GM18517 (cell line): ENCODE measurements around the gene TAS1R3.
"Not testable (repeated sequence)": the region's sequence is repeated elsewhere in the genome, so short reads cannot be mapped to it uniquely, and the experiment has no call there.

Experiments used
- ATAC-seq: cut with Tn5 transposase; IDR thresholded peaks from one replicate; pipeline ENCODE4 v1.9.1; 2021; ENCODE audit warnings: mild to moderate bottlenecking, moderate library complexity; ENCODE audit not compliant: unreplicated experiment

TAS1R3 gene

DNA sequence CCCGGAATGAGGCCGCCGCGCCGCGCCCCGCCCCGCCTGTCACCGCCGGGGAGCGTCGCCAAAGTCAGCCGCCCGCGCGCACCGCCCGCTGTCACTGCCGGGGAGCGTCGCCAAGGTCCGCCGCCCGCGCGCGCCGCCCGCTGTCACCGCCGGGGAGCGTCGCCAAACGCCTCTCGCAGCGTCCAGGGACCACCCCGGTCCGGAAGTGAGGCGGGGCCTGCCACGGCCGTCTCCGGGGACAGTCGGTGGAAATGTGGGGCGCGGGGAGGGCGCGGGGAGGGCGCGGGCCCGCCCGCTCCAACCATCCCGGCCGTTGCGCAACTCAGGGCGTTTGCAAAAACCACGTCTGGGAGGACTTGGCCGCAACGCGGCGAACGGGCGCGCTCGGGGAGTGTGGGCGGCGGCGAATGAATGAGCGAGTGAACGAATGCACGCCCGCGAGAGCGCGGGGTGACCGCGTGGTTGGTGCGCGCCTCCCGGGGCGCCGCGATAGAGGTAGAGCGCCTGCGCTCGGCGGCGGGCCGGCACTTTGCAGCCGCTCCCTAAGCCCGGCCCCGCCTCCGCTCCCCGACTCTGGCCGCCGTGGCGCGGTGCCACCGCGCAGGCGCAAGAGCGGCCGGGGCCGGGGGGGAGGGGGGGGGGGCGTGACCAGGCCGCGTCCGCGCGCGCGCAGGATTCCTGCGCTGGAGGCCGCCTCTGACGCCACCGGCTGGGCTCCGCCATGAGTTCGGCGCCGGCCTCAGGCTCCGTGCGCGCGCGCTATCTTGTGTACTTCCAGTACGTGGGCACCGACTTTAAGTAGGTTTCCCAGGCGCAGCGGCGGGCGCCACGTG, 22.9 kb upstream of the TAS1R3 start, which contains the start of the genes ACAP3 and PUSL1:
ACAP3 (minus strand) TSS at position 8 of the 833 bp plus-strand sequence. CDS start 115 bp downstream, outside the sequence.
PUSL1 (plus strand) TSS at position 675 of the 833 bp plus-strand sequence; CDS start at position 722, 47 bp downstream.
- ATAC-seq, result peak; percentile 54

DNA sequence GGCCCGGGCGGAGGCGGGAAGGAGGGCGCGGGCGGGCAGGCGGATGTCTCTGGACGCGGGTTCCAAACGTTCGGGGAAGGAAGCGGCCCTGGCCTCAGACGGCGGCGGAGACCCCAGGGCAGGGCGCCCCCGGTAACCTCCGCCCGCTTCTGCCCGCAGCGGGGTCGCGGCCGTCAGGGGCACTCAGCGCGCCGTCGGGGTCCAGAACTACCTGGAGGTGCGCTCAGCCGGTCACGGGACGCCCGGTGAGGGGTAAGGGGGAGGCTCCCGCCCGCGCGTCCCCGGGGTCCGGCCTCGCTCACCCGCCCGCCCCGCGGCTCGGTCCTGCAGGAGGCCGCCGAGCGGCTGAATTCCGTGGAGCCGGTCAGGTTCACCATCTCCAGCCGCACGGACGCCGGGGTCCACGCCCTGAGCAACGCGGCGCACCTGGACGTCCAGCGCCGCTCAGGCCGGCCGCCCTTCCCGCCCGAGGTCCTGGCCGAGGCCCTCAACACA, 22.3 kb upstream of the TAS1R3 start:
- no peak for ATAC-seq

DNA sequence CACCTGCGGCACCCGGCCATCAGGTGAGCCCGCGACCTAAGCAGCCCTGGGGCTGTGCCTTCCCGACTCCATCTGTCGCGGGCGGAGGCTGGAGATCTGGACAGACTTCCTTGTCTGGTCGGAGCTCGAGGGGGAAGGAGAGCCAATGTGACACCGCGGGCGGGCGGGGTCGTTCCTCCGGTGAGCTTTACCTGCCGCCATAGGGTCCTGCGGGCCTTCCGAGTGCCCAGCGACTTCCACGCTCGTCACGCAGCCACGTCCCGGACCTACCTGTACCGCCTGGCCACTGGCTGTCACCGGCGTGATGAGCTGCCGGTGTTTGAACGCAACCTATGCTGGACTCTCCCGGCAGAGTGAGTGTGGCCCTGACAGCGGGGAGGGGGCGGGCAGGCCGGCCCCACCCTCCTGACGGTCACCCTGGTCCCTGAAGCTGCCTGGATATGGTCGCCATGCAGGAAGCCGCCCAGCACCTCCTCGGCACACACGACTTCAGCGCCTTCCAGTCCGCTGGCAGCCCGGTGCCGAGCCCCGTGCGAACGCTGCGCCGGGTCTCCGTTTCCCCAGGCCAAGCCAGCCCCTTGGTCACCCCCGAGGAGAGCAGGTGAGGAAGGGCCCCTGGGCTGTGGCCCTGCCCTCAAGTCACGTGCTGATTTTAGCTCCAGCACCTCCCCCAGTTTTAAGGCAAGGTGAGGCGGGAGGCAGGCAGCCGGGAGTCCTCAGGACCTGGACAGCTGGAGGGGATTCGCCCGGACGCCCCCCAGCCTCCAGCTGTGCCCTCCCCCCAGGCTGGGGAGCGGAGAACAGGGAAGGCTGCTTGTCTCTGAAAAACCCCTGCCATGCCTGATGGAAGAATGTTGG, 21.6 kb upstream of the TAS1R3 start:
- ATAC-seq, result no peak

DNA sequence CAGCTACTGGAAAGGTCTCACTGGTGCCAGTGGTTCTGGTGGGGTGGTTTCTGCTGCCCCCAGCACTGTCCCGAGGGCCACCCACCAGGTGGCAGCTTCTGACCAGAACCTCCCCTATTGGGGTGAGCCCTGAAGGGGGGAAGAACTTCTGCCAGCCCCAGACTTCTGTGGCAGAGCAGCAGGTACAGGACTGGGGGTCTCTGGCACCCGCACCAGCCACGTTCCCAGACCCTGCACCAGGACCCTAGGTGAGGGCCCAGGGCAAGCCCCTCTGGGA, 21.0 kb upstream of the TAS1R3 start:
- no peak for ATAC-seq

DNA sequence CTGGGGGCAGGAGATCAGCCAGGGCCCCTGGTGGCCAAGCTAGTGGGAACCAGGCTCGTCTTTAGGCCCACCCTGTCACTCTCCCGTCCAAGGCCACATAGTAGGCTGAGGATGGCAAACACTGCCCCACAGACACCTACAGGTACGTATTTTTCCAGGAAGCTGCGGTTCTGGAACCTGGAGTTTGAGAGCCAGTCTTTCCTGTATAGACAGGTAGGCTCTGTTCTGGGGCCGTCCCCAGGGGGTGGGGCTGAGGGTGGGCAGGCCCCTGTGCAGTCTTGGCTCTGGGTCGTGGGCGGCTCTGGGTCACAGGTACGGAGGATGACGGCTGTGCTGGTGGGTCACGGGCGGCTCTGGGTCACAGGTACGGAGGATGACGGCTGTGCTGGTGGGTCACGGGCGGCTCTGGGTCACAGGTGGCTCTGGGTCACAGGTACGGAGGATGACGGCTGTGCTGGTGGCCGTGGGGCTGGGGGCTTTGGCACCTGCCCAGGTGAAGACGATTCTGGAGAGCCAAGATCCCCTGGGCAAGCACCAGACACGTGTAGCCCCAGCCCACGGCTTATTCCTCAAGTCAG, 20.5 kb upstream of the TAS1R3 start:
- no peak for ATAC-seq

DNA sequence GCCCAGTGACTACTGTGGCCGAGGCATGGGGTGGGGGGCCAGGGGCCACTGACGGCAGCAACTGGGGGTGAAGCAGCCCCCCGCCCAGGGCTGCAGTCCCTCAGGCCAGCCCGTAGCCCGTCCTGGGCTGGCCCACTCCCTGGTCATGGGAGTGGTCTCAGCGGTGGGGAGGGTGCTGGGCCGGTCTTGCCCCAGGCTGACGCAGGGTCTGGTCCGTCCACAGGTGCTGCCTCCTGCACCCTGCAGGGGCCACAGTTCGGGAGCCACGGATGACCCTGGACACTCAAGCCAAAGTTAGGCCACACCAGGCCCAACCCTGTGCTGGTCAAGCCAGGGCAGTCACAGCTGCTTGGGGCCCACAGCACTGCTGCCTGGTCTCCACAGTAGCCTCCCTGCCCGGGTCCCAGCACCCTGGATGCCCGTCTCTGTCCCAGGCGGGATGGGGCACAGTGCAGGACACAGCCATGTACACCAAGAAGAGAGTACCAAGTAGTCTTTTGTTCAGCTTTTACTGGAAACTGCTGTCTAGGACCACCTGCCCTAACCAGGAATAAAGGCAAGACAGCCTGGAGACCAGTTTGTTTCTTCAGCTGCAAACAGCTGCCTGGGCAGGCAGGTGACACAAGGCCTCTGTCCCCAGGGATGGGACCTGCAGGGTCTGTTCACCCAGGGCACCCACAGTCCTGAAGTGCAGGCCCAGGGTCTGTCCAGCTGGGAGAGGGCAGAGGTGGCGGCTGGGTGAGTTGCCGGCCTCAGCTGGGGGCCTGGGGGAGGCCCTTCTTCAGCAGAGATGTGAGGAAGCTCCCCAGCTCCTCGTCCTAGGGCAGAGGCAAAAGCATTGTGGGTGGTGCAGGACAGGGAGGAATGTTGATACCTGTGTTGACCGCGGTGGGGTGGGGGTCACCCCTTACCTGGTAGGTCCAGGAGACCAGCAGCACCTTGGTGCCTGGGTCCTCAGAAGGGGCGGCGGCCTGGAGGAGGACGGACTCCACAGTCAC, 19.7 kb upstream of the TAS1R3 start:
- ATAC-seq, result no peak

DNA sequence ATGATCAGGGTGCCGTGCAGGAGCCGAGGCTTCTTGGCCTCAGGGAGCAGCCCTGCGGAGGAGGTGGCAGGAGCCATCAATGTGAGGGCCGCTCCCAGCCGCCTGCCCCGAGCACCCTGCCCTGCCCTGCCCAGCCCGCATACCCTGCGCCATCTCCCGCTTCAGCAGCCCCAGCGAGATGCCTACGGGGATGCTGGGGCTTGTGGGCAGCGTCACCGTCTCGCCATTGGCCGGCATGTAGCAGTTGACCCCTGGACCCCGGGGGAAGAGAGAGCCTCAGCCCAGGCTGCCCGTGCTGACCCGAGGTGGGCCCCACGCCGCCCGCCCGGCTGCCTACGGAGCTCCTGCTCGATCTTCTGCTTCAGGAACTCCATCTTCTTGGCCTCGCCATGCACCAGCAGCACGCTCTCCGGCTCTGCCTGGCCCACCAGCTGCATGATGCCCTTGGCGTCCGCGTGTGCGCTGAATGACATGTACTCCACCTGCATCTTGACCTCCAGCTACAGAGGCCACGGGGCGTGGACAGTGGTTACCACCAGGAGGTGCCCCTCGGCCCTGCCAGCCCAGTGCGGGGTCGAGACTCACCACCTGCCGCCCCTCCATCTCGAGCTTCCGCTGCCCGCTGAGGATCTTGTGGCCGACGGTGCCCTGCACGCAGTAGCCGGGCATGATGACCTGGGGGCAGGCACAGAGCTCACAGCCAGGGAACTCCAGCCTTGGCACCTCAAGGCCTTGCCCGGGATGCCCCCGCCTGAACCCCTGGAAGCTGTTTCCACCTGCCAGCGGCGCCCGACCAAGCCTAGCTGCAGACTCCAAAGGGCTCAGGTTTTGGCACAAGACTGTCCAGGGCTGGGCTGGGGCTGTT, 18.4 kb upstream of the TAS1R3 start:
- ATAC-seq, result no peak

DNA sequence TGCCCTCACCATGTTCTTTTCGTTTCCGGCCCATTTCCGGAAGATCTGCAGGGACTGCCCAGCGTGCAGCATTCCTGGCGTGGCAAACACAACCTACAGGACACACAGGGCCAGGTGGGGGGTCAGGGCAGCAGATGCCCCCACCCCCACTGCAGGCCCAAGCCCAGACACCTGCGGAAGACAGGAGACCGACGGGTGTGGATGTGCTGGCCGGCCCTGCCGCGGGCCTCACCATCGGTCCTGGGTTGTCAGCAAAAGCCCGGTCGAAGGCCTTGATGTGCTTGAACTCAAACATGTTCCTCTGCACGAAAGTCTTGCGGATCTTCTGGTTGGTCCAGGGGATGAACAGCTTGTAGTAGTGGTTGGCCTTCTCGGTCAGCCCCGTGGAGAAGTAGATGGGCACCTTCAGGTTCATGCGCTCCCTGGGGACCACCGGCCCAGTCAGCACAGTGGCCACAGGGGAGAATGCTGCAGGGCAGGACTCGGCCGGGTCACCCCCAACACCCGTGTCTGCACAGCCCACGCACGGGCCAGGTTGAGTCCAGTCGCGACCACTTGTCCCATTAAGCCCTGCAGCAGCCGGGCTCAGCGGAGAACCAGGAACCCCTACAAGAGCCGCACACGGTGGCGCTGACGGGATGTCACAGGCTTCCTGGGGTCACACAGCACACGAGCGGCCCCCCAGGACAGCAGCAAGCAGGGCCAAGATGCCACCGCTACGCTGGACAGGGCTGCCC, 17.4 kb upstream of the TAS1R3 start:
- ATAC-seq, result no peak

DNA sequence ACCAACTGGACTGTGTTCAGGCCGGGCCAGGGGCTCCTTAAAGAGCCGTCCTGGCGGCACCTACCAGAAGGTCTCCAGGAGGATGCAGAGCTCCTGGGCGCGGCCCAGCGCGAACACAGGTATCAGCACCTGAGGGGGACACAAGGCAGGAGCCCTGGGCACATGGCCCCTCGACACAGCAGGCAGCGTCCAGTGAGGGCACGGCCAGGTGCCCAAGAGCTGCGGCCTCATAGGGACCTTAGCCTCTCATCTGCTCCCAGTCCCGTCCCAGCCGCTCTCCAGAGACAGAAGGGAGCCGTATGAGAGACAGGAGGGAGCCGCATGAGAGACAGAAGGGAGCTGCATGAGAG, 16.9 kb upstream of the TAS1R3 start:
- ATAC-seq, result no peak

DNA sequence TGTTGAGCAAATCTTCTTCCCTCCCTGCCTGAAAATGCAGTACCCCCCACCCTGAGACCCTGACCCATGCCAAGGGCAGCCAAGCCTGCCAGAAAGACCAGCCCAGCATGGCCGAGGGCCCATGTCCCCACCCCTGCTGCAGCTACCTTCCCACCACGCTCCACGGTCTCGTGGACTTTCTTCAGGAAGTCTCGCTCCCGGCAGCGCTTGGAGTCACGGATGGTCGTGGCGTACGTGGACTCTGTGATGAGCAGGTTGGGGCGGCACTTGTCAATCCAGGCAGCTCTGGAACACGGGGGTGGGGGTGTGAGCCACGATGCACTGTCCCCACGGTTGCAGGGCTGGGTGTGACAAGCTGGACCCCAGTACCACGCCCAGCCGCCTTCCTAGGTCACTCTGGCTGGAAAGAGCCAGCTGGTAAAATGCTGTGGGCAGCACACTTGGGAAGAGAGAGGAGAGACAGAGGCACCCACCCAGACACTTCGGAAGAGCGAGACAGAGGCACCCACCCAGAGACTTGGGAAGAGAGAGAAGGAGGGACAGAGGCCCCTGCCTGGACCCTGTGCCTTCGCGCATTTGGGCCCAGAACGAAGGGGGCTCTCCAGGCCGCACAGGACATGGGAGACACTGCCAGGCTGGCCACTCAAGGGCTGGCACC, 16.3 kb upstream of the TAS1R3 start:
- no peak for ATAC-seq

DNA sequence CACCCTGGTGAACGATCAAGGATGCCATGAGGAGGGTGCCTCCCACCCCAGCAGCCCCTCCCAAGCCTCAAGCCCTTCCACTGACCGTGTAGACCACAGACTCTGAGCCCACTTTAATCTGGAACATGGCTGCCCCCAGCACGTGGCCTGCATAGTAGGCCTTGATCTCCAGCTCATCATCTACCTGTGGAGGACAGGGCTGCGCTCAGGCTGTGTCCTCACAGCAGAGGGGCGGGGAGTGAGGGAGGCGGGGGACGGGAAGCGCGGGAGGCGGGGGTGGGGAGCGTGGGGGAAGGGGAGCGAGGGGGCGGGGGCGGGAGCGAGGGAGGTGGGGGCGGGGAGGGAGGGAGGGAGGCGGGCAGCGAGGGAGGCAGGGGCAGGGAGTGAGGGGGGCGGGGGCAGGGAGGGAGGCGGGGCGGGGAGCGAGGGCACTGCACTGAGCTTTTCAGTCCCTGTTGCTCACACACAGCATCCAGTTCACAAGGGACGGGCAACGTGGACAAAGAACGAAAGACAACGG, 15.6 kb upstream of the TAS1R3 start:
- no peak for ATAC-seq

DNA sequence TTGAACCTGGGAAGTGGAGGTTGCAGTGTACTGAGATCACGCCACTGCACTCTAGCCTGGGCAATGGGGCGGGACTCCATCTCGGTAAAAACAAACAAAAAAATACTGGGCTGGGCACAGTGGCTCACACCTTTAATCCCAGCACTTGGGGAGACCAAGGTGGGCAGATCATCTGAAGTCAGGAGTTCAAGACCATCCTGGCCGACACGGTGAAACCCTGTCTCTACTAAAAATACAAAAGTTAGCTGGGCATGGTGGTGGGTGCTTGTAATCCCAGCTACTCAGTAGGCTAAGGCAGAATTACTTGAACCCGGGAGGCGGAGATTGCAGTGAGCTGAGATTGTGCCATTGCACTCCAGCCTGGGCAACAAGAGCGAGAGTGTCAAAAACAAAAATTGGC, 14.9 kb upstream of the TAS1R3 start:
- not testable (repeated sequence) for ATAC-seq

DNA sequence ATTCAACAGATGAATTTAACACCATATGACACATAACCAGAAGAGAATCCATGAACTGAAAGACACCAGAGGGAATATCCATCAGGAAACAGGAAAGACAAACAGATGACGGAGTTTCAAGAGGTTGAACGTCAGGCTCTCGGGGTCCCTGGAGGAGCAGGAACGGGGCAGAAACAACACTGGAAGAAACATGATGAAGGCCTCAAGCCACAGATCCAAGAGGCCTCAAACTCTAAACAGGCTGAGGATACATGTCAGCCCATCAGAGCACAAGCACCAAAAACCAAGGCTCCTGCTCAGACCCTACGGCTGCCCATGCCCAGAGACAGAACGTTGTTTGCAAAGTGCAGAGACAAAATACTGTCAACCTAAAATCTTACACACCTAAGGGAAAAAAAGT, 13.7 kb upstream of the TAS1R3 start:
- no peak for ATAC-seq

DNA sequence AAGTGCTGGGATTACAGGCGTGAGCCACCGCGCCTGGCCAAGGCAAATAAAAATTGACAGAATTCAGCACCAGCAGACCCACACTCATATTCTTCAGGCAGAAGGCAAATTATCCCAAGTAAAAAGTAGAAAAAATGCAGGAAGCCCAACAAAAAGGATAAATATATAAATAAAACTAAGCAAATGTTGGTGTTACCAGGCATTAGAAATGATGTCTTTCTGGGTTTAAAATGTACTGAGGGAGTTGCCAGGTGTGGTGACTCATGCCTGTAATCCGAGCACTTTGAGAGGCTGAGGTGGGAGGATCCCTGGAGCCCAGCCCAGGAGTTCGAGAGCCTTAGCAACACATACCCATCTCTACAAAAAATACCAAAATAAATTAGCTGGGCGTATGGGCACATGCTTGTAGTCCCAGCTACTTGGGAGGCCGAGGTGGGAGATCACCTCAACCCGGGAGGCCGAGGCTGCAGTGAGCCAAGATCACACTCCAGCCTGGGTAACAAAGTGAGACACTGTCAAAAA, 12.9 kb upstream of the TAS1R3 start:
- no peak for ATAC-seq

DNA sequence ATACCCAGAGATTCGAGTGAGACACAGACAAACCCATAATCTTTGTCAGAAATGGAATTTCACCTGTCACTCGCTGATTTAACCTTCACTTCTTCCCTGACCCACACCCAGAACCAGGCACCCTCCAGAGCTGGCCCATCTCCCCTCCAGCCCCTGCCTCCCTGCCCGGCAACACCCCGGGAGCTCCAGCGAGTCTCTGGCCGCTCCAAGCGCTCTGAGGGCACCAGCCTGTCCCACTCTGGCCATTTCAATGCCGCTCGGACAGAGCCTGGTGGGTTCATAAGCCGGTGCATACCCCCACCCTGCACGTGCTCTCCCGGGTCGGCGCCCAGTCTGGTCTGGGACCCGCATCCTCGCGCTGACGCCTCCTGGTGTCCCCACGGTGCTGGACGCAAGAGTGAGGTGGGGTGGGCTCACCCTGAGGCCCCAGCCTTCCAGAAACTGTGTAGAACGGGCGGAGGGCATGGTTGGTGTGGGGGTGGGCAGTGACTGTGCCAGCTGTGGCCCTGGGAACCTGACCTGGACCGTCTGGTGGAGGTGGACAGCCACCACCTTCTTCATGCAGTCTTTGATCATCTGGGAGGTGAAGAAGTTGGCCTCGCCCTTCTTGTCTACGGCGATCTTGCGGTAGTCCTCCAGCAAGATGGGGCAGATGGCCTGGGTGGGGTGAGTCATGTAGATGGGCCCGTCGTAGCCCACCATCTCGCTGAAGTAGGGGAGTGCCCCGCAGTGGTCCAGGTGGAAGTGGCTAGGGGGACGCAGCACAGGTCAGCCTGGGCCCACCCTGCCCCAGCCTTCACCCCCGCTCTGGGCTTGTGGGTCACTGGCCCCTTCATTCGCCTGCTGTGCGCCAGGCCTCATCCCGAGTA, 12.1 kb upstream of the TAS1R3 start:
- ATAC-seq, result no peak

DNA sequence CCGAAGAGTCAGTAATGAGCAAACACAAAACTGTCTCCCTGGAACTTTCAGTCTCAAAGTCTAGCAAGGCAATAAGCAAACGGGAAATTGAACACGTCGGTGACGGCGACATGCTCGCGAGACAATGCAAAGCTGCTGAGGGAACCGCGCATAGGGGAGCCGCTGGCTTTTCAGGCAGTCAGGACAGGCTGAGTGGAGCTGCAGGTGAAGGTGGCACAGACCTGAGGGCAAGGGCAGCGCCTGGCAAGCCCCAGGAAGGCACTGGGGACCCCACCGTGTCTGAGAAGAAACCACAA, 11.5 kb upstream of the TAS1R3 start:
- no peak for ATAC-seq
